GM18867 (cell line): ENCODE measurements around the gene ZNF367.
"Not testable (repeated sequence)": the region's sequence is repeated elsewhere in the genome, so short reads cannot be mapped to it uniquely, and the experiment has no call there.

Experiments
- ATAC-seq: cut with Tn5 transposase; IDR thresholded peaks from one replicate; pipeline ENCODE4 v1.9.1; 2021; ENCODE audit warnings: mild to moderate bottlenecking, moderate library complexity; ENCODE audit not compliant: unreplicated experiment

ZNF367 gene

DNA sequence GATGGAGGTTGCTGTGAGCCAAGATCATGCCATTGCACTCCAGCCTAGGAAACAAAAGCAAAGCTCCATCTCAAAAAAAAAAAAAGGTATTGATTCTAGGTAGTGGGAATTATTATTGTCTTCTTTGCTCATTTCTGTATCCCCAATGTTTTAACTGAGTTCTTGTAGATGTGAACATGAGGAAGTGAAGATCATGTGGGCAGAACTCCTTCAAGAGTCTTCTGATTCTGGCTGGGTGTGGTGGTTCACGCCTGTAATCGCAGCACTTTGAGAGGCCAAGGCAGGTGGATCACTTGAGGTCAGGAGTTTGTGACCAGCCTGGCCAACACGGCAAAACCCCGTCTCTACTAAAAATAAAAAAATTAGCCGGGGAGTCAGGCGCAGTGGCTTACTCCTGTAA lies 42.7 kb downstream of the ZNF367 start:
- not testable (repeated sequence) for ATAC-seq

DNA sequence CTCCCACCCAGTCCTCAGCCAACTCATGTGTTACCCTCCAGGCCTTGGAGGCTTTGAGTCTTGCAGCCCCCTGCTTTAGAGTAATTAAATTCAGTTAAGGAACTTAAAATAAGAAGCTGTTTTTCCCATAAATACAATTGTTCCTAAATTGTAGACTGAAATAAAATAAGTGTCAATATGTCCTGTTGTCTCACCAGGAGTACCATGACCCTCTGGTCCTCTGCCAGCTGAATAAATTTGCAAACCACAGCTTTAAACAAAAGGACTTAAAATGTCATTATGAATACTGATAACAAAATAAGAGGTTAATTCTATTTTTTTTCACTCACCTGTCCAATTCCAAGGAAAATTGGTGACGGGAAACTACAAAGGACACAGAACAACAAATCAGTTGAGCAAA lies 50.2 kb downstream of the ZNF367 start:
- ATAC-seq, result no peak

DNA sequence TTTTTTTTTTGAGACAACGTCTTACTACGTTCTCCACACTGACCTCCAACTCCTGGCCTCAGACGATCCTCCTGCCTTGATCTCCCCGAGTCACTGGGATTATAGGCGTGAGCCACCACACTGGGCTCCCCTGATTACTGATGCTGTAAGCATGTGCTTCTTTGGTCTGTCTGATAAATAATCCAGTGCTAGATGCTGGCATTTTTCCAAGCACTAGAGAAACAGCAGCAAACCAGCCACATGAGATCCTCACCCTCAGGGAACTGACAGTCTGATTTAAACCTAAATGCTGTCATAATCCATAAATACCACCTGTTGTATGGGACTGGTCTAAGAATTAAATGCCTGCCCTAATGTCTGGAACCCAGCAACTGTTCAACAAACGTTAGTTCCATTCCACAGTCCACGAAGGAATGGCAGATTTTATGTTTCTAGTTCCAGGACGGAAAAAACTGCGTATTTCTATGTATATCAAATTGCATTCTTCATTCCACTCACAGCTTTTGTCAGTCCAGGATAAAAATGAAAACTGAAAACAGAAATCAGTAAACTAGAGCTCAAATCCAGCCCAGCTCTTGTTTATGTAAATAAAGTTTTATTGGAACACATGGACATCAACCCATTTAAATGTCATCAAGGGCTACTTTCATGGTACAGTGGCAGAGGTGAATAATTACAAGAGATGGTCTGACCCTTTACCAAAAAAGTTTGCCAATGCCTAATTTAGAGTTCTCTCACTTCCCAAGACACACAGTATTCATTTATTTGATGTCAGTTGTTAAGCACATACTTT lies 54.8 kb downstream of the ZNF367 start:
- no peak for ATAC-seq

DNA sequence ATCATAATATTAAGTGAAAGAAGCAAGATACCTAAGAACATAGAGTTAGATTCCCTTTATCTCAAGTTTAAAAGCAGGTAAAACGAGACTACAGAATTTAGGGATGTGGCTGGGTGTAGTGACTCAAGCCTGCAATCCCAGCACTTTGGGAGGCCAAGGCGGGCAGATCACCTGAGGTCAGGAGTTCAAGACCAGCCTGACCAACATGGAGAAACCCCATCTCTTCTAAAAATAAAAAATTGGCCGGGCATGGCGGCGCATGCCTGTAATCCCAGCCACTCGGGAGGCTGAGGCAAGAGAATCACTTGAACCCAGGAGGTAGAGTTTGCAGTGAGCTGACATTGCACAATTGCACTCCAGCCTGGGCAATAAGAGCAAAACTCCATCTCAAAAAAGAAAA lies 56.1 kb downstream of the ZNF367 start:
- not testable (repeated sequence) for ATAC-seq

DNA sequence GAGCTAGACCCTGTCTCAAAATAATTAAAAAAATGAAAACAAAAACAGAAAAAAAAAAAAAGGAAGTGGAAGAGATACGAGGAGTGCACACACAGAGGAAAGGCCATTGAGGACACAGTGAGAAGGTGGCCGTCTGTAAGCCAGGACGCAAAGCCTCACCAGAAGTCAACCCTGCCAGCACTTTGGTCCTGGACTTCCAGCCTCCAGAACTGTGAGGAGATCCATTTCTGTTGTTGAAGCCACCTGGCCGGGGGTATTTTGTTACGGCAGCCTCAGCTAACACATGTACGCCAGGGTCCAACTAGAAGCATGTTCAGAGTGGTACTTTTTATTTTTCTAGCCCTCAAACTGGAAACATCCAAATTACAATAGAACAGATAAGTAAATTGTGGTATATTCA lies 56.5 kb downstream of the ZNF367 start:
- ATAC-seq, result no peak

DNA sequence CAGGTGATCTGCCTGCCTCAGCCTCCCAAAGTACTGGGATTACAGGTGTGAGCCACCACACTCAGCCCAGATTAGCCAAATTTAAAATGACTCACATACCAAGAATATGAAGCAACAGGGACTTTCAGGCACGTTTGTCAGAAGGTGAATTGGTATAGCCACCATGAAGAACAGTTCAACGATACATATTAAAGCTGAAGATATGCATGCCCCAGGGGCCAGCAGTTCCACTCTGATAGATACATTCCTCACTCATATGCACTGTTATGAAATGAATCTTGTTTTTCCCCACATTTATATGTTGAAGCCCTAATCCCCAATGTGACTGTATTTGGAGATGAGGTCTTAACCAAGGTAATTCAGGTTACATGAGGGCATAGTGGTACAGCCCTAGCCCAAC lies 57.2 kb downstream of the ZNF367 start:
- ATAC-seq, result no peak

DNA sequence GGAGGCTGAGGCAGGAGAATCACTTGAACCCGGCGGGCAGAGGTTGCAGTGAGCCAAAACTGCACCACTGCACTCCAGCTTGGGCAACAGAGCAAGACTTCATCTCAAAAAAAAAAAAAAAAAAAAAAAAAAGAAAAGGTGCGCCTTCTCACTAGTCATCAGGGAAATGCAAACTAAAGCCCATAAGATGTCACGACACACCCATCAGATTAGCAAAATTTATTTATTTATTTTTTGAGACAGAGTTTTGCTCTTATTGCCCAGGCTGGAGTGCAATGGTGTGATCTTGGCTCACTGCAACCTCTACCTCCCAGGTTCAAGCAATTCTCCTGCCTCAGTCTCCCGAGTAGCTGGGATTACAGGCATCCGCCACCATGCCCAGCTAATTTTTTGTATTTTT lies 57.6 kb downstream of the ZNF367 start:
- ATAC-seq, result not testable (repeated sequence)

DNA sequence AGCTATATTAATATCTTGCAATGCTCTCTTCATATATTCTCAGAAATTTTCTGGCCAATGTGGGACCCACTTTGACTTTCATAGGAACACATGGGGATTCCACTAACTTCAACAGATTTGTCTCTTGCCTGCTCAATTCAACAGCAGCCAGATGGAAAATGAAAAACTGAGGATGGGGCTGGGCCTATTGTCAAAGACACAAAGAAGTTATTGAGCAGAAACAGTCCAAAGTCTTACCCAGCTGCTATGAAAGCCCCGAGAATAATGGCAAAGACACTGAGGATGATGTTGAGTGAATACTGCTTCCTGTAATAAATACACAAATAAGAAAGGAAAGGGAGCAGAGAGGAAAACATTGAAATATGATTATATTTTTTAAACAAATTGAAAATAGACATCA lies 67.3 kb downstream of the ZNF367 start:
- no peak for ATAC-seq

DNA sequence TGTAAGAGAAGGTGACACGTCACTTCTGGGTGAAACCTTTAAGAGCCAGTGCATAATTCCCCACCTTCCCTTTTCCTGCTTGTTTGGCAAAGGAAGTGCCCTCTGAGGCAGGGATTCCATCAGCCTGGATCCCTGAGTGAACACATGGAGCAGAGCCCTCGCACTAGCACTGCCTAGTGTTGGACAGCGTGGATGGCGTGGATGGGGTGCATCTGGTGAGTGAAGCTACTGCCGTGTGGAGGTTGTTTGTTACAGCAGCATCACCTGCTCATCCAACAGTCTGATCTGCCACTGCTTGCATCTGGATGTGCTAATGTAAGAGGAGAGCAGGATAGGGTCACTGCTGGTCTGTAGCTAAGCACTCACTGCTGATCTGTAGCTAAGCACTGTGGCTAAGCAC lies 69.9 kb downstream of the ZNF367 start:
- no peak for ATAC-seq

DNA sequence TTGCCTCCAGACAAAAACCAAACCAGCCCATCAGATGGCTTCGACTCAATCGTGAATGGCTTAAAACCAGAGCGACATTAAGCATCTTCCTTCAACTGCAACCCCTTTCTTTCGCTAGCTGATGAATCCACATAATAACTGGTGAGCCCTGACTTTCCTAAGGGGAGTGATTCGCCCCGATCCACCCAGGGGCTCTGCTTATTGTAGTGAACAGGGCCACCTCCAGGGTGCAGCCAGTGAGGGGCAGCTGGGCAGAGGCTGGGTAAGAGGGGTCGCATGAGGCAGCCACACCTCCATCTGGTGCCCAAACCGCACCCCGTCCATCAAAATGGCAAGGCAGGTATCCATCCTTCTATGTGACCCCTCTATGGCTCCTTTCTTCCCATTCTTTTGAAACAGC lies 72.6 kb downstream of the ZNF367 start:
- no peak for ATAC-seq

DNA sequence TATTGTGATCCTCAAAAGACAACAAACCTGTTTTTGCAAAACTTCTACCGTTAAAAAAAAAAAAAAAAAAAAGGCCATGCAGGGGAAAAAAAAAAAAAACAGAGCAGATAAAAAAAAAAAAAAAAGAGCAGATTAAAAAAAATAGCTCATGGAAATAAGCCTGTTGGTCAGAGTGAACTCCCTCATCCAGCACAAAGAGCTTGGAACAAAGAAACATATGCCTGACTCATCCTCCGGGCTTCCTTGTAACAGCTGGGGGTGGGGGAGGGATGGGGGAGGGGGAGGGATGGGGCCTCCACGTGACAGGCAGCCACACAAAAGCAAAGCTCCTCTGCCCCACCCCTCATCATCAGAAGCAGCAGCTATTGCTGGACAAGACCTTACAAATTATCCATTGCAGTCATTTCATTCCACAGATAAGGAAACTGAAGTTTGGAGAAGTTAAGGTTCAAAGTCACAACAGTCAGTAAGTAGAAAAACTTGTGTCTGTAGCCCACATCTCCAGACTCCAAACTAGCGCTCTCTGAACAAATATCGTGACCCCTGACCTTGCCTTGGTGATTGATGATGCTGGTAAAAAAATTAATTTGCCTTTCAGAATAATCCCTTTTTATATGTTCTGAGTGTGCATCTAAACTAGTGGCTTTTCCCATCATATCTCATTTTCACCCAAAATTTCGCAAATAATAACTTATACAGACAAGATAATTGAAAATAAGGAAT lies 73.6 kb downstream of the ZNF367 start:
- no peak for ATAC-seq

DNA sequence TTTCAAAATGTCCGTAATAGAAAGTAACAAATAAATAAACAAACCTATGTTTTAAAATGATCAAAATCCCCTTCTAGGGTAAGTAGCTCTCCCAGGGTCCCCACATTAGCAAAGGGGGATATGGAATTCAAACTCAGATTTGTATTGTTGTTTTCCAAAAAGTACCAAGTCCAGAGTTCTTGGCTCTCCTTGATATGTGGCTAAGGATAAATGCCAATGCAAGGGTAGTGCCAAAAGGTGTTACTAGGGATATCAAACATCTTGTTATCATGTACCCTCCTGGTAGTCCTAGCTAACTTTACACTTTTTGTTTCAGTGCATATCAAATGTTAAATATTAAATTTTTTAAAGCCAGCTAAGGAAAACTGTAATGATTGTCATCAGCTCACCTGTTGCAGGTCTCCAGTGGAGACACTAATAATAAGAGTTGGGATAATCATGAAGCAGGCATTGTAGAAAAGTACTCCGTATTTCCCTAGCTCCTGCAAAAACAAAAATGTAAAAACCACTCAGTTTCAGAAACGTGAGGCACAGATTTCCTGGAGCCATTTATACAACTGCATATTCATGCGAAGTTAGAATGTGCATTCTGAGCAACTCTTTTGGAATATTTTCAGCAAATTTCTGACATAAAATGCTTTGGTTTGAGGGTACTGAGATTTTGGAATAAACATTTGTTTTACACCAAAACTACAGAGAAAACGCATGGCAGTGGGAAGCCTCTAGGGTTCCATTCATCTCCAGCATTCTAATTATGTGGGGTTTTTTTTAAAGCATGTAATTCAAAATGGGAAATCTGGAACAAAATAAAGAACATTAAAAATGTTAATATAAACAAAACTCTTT lies 74.4 kb downstream of the ZNF367 start:
- ATAC-seq, result no peak

DNA sequence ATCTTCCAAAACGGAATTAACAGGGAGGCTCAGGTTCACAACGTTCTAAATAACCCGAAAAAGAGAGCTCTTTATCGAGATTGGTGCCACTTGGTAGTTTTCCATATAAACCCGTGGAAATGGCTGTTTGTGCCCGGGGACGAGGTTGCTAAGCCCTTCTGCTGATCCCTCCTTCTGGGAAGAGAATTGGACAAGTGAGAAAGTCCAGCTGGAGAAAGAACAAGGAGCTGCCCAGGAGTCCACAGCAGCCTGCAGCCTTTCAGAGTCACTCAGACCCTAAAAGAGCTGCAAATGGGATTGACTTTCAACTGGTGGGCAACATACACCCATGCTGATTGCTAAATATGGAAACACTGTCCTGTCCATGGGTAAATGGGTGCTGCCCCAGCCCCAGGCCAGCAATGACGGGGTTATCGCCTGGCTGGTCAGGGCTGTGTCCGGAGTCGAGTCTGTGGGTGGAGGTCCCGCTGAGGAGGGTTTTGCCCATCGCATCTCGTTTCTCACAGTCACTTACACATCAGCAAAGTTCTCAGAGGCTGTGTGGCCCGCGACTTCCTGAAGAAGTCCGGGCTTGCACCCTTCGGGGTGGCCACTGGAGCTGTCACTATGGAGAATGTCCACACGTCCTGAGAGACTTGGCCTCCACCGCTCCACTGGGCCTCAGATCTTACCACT lies 75.5 kb downstream of the ZNF367 start:
- ATAC-seq, result no peak

DNA sequence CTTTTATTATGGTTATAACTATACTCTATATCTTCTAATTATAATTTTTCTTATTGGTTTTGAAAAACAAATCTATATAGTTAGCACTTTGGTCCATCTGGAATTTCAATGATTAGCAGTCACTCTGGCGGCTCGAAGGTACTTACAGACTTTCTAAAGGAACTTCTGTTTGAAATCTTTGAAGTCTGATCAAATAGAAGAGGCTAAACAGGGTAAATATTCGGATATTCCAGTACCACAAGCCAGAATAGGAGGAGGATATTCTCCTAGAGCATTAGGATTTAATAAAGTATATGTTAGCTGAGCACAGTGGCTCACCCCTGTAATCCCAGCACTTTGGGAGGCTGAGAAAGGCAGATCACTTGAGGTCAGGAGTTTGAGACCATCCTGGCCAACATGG lies 77.5 kb downstream of the ZNF367 start:
- ATAC-seq, result no peak

DNA sequence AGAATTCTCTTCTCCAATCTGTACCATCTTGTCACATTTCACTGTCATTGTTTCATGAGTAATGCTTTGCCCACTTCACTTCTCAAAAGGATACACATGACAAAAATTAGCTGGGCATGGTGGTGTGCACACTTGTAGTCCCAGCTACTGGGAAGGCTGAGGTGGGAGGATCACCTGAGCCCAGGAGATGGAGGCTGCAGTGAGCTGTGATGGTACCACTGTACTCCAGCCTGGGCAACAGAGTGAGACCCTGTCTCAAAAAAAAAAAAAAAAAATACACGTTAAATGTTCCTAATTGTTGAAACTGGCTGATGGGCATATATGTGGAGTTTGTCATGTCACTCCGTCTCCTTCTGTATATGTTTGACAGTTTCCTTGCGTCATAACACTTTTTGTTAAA lies 79.9 kb downstream of the ZNF367 start:
- ATAC-seq, result no peak
